HT1080 (cell line): ENCODE measurements around the gene BICD1. TPM values are rescaled to one million over a fixed set of nuclear protein-coding genes. Genes with fewer than 3 reads are reported as not detected.

Experiments used
- DNase-seq: peaks from one replicate; pipeline ENCODE4 v3.0.0-alpha.2; 2015; ENCODE audit warnings: low read depth
- total RNA-seq: library from RNA; depleted of rRNA; stranded (reverse); fragments of >200 nt; shearing (Covaris generic); gene quantifications from 2 replicates; pipeline ENCODE4 v1.2.3, GENCODE V29; 2014

BICD1 gene
- total RNA-seq, 1 experiment from 2014 or later = 19.5 TPM

DNA sequence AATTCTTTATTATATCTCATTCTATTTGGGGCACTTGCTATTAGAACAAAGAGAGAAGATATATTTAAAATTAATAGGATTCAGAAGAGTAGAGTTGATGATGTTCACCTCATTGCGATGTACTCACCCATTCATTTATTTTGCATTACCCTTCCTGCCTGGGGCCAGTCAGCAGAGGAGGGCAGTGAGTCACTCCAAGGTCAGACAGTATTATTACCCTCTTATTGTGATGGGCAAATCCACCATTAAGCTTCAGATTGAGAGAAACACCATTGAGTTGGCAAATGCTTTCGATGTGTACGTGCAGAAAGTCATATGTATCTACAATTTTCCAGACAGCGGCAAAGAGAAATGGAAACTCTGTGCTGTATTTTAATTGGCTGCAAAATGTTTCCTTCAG, 134.2 kb downstream of the BICD1 start:
- peak; percentile 54 for DNase-seq

DNA sequence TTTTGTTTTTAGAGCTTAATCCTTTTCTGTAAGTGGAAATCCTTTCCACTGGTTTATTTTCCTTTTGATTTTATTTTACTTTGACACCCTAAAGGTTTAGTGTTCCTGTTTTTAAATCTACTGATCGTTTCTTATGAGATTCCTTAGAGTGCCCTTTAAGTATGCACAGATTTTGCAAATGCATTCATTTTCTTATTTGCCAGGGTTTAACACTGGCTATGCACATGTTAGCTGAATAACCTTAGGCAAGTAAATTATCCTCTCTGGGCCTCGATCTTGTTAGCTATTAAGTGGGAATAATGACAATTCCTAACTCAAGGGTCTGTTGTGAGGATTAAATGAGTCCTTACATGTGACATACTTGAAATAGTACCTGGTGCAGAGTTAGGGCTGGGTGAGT, 136.0 kb downstream of the BICD1 start:
- no peak for DNase-seq

DNA sequence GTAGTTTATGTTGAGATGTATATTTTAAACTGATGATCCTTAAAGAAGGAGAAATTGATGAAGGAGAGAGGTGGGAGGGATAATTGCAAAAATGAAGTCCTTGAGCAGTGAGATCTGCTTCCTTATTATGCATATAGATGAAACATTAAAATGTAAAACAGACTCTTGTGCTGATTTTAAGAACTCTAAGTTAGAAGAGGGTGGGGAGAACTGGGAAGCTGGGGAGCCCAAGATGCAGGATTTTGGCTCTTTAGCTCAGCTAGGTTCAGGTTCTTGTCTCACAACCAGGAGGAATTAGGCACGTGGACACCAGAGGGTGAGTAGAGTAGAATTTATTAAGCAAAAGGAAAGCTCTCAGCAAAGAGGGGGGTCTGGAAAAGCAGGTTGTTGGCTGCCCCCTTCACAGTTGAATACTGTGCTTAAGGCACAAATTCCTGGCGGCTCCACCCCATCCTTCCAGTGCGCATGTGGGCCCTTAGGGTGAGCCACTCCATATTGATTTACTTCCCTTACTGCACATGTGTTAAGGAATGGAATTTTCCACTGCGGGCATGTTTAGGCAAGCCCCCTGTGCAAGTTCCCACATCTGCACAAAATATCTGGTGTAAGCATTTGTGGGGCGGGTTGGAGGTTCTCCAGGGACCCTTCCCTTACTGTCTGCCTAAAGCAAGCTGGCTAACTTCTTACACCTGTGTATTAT, 141.9 kb downstream of the BICD1 start:
- no peak for DNase-seq

DNA sequence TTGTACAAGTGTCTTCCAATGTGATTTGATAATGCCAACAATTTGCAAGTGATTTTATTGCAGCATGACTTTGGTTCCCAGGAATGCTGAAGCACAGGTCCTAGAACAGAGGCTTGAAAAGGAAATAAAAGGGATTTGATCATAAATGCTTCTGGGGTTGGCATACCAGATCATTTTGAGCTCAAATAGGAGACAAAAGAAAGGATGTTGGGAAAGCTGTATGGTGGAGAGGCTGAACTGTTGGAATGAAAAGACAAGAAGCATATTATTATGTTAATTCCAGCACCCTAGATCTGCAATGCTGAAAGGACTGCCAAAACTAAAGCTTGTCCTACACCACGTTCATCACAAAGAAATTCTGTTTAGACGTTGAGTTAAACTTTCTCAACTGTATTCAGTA, 143.1 kb downstream of the BICD1 start:
- DNase-seq = no peak

DNA sequence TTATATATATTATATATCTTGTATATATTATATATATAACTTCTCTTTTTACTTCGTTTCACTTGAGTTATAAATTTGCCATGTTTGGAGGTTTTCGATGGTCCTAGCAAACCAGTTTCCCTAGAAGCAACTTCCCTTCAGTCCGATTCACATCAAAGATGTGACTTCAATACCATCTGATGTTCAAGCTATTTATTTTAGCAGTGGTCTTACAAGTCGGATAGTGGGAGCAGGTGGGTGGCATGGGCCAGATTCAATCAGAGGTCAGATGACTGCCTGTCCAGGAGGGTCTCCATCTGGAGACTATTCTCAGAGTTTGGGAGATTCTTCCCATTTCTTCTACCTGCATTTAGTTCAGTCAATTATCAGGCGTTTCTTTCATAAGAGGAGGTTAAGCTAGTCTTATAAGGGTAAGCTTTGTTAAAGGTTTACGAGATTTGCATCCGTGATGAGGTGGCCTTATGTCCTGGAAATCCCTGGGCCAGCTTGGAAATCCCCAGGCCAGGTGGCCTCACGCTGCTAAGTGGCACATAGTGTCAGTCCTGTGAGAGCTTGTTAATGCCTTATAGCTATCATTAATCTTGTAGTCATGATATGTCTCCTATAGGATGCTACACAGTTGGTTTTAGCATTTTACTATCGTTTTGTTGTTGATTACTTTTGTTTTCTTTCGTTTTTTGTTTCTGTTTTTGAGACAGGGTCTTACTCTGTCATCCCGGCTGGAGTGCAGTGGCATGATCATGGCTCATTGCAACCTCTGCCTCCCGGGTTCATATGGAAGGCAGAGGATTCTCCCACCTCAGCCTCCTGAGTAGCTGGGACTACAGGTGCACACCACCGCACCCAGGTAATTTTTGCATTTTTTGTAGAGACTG, 145.8 kb downstream of the BICD1 start:
- no peak for DNase-seq

DNA sequence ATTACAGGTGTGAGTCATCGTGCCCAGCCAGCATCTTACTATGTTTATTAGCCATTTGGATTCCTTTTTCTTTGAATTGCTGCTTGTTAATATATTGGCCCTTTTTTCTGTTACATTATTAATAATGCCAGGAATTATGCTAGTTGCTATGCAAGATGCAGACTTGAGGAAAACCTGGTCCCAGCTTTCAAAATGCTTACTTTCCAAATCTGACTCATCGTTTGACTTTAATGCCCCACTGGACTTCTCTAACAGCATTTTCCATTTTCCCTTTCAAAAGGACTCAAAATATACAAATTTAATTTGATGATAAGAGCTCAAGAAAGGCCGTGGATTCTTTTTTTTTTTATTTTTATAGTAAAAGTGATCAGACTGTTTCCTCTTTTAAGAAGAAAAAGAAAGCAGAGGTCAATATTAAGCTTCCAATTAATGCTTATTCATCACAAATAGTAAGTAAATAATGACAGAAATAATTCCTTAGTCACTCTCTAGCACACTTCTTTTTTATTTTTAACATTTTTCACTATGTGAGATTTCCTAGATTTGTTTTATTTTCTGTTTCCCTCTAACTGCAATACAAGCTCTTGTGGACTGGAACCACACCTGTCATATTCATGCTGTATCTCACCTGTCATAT, 146.6 kb downstream of the BICD1 start:
- no peak for DNase-seq

DNA sequence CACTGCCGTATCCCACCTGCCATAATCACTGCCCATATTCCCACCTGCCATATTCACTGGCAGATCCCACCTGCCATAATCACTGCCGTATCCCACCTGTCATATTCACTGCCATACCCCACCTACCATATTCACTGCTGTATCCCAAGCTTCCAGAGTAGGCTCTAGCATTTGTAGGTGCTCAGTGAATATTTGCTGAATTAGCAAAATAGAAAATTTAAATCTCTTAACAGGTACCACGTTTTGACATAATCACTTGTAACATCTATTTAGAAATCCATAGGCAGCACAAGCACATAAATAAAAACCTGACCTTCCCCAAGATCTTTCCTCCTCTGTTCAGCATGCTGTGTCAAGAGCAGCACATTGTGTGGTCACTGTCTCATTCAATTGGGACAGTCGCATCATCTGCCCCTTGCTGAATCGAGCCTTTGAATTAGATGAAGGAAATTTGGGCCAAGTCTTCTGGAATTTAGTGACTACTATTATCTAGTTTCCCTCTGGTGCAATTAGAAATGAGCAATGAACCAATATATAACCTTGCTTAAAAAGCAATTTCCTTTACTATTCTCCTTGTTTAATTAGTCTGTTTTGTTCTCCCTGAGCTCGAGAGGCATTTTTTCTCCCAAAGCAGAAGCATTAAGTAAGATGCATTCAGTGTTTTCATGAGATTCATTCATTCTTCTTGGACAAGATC, 147.8 kb downstream of the BICD1 start:
- DNase-seq = no peak

DNA sequence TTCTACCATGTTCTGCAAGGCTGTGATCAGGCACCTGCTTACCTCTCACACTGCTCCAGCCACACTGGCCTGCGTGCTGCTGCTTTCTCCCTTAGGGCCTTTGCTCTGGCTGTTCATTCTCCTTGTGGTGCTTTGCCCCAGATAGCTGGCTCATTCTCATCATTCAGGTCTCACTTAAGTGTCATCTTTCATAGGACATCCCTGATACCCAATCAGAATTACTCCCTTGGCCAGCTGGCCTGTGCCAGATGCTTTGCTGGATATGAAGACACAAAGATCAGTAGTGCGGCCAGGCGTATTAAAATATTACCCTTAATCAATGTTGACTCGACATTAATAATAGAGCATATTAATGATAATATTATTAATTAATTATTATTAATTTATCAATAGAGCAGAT, 148.9 kb downstream of the BICD1 start:
- no peak for DNase-seq

DNA sequence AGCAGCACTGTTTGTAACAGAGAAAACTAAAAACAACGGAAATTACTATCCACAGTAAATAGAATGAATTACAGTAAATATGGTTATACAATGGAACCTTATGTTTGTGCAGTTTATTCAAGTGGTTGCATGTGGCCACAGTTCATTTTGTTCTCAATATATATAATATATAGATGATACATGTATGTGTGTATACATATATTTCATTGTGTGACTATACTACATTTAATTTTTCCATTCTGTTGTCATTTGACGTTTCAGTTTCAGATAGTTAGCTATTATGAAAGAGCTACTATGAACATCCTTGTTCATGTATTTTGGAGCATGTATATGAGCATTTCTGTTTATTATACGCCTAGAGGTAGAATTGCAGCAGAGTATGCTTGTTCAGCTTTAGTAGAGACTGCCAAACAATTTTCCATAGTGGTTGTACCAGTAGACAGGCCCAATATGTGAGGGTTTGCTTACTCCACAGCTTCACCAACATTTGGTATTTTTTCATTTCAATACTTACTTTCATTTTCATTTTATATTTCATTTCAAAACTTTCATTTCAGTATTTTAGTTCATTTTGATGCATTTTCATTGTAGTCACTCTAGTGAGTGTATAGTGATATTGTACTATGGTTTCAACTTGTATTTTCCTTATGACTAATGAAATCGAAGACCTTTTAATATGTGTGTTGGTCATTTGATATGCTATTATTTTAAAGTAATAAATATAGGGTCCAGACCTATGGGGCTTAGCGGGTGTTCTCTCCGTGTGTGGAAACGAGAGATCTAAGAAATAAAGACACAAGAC, 151.2 kb downstream of the BICD1 start:
- no peak for DNase-seq

DNA sequence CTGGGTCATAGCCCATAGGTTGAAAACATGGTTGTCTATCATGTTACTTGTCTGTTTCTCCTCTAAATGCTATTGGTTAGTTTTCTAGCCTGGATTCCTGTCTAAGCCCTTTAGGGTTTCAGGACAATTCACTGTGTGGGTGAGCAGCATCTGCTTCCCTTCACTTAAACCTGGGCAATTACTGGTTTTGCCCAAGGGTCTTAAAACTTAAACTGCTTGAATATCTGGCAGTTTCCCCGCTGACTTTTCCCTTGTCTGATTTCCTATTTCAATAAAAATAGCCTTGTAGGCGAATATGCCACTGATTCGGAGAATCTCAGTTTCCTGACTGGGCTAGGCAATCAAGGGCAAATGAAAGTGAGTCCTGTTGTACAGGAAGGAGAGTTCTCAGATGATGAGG, 154.0 kb downstream of the BICD1 start:
- DNase-seq = no peak

DNA sequence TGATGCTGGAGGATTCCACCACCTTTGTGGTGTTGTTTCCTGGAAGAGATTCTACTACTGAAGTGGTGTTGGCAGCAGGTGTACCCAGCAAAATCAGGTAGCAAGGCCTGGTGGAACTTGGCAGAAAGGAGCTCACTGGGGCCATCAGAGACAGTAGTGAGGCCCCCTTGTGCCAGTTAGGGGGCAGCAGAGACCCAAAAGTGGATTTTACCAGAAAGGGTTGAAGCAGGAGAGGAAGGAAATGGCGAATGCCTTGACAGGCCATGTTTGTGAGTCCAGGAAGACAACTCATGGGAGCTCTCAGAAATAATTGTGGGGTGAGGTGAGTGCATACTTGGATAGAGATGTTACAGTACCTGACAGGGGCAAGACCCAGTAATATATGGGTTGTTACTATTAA, 155.0 kb downstream of the BICD1 start:
- no peak for DNase-seq

DNA sequence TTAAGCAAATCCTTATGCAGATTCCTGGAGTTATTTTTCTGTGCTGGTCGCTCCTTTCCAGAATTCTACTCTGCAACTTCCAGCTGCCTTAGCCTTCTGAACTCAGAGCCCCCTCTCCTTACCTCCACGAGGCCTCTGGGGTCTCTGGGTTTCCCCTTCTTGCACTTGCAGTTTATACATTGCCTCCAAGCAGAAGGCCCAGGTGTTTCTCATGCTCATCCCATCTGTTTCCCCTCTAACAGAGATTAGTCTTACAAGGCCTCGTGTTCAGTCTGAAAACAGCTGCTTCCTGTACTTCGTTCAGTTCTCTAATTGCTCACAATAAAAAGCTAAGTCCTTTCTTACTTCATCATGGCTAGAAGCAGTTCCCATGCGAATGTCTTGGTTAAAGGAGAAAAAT, 158.3 kb downstream of the BICD1 start:
- no peak for DNase-seq

DNA sequence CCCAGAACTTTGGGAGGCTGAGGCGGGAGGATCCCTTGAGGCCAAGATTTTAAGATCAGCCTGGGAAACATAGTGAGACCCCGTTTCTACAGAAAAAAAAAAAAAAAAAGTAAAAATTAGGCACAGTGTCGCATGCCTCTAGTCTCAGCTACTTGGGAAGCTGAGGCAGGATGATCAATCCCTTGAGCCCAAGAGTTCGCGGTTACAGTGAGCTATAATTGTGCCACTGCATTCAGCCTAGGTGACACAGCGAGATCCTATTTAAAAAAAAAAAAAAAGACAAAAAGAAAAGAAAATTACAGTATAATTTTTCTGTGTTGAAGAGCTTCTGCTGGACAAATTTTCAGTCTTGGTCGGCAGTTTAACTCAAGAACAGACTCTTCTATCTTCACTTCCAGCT, 158.8 kb downstream of the BICD1 start:
- DNase-seq = no peak

DNA sequence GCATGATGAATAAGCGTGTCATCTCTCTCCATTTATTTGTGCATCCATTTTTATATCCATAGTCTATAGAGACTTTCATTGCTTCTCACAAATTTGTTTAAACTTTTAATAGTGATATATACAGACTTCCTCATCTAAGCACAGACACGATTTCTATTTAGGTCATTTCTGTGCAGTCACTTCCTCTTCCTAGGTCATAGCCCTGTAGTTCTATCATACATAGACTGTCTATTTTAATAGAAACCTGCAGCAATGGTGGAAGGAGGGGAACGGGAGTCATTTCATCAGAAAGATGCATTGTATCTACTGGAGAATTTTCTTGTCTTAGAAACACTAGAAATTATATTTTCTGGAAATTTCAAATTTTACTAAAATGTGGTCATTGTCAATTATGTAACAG, 159.3 kb downstream of the BICD1 start:
- no peak for DNase-seq

DNA sequence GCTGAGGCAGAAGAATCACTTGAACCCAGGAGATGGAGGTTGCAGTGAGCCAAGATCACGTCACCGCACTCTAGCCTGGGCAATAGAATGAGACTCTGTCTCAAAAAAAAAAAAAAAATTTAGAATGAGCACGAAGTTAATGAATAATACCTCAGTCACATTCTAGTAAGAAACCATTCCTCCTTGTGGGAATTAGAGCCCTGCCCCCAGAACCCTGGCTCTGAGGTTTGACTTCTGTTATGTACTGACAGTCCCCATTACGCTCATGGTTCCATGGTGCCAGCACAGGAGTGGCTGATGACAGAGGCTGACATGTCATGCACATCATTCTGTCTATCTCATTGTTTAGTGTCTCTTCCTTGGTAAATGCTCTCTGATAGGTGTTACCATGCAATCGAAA, 160.1 kb downstream of the BICD1 start:
- DNase-seq = no peak

DNA sequence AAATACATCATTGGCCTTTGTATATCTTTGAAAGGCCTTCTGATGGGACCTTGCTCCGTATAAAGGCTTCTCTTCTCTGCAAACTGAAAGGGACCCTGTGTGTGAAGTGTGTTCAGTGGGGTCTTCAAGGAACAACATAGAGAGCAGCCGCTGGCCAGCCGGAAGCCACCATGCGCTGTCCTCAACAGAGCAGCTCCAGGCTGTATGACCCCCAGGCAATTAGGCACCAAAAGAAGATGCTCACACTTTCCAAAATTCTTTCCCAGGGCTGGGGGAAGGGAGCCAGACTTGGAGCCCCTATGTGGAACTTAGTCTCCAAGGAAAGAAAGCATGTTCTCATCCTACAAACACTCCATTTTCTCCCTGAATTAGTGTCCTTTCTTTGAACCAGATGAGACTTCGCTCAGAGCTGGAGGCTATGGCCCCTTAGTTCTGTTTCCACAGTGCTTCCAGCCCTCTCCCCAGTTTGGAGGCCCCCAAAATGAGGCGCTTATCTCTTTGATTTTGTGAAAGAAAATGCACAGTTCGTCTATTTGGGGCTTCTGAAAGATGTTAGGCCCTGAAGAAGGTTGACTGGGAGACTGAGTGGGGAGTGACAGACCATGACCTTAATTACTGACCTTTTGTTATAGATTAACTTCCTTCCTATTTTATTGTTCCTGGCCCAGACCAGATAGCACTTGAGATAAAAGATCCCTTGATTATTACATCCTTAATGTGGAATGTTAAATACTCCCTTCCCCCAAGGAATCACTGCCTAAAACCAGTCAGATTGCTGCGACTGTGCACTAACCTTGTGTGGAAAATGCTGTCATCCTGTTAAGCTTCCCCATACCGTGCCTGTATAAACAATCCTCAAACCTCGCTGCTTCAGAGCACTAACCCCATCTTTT, 164.4 kb downstream of the BICD1 start:
- DNase-seq = no peak

DNA sequence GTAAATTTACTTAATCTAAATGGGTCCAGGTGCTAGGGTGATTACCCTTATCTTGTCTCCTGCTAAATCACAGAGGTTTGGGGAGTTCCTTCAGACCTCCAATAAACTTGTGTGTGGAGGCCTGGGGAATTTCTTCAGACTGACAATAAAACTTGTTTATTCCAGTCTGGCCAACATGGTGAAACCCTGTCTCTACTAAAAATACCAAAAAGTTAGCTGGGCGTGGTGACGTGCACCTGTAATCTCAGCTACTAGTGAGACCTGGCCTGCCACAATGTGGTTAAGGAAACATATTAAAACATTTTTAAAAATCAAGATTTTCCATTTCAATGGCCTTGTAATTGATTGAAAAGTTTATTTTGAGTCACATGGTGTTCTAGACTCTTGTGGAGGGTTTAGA, 165.8 kb downstream of the BICD1 start:
- no peak for DNase-seq

DNA sequence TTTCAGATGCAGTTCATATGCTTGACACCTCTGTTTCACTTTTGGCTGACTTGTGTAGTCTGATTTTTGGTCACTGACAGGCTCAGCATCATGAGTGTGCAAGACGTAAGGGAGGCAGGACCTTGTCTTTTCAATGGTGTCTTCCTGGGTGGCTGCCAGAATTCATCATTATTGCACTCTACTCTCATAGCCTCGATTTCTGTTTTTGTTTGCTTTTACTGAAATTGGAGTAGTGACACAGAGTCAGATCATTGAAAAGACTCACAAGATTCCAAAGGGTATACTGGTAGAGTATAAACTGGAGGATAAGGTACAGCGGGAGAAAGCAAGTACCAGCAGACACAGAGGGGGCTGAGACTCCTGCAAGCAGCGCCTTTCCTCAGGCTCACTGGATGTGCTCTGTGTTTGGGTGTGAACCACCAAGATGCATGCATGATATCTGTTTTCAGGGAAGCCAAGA, 166.4 kb downstream of the BICD1 start:
- DNase-seq = peak; percentile 6

DNA sequence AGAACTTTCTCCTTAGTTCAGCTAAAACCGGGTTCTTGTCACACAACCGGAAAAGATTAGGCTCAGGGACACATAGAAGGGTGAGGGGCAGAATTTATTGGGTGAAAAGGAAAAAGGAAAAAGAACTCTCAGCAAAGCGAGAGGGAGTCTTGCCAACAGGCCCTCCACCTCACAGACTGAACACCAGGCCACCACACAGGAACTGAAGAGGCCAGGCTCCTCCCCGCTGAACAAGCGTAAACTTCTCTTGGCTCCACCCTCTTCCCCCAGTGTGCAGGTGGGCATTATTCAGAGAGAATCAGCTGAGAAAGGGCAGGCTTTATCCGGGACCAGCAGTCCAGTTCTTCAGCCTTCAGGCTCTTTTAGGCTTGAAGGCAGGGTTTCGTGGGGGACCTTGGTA, 167.1 kb downstream of the BICD1 start:
- no peak for DNase-seq

DNA sequence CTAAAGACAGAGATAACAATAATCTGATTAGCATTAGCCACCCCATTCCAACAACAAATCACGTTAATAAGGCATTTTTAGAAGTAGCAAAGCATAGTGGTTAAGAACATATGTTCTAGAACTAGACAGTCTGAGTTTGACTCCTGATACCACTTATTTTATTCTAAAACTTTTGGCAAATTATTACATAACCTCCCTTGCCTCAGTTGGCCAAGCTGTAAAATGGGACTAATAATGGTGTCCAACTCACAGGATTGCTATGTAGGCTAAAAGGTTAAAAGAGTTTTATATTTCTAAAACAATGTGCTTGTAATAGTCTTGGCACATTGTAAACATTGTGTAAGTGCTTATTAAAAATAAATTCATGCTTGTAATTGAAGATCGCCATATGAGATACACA, 168.0 kb downstream of the BICD1 start:
- no peak for DNase-seq
